ENCODE data around the gene MTERF1. TPM values are rescaled to one million over a fixed set of nuclear protein-coding genes. Genes with fewer than 3 reads are reported as not detected.
"Not testable (repeated sequence)": the region's sequence is repeated elsewhere in the genome, so short reads cannot be mapped to it uniquely, and the experiment has no call there.

MTERF1 gene, protein sequence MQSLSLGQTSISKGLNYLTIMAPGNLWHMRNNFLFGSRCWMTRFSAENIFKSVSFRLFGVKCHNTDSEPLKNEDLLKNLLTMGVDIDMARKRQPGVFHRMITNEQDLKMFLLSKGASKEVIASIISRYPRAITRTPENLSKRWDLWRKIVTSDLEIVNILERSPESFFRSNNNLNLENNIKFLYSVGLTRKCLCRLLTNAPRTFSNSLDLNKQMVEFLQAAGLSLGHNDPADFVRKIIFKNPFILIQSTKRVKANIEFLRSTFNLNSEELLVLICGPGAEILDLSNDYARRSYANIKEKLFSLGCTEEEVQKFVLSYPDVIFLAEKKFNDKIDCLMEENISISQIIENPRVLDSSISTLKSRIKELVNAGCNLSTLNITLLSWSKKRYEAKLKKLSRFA
- 10.1 TPM for total RNA-seq
- long read RNA-seq, transcript MTERF1-201 (3 exons, 1,997 nt) = major isoform, 12 of 17 reads
- long read RNA-seq, partial matches to known transcripts = 0 of 17 reads
- long read RNA-seq, other reads (novel, unspliced or antisense) = 4 of 17 reads

DNA sequence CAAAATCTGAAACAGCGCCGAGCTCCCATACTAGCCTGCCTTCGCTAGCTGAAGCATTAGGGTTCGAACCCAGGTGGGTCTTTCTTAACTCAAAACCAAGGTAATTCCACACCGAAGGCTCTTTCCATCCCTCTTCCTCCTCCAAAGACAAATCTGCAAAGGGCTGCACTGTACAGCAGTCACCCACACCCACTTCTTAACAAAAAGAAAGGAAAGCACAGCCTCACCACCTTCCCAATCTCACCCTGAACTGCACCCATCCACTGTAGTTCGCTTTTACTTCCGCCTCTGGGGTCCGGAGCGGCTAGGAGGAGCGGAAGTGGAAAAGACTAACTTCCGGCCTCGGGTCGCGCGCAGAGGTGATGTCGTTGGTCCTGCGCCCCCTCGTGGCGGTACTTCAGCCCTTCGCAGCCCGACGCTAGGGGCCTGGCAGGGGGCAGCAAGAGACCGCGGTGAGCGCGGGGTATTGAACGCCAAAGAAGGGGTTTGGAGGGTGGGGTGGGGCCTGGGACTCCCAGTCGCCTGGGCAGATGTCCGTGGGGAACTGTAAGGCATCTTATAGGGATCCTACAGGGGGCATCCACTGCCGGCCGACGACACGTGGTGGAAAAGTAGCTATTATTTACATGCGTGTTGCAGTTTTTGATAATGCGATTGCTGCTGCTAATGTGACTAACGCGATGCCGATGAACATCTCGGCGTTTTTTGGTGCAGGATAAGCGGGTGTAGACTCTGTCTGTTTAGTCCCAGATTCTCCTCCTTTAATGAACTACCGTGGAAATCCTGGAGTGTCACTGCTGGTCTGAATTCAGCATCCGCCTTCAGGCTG lies at the start of gene MTERF1:
TSS of gene MTERF1 (minus strand) at position 290 of the 829 bp plus-strand sequence. CDS start 619 bp downstream, outside the sequence.
- ATAC-seq (peak; percentile 100), DNase-seq (peak; percentile 96)
- intact Hi-C loops (cut with micrococcal nuclease) = no loop called here

DNA sequence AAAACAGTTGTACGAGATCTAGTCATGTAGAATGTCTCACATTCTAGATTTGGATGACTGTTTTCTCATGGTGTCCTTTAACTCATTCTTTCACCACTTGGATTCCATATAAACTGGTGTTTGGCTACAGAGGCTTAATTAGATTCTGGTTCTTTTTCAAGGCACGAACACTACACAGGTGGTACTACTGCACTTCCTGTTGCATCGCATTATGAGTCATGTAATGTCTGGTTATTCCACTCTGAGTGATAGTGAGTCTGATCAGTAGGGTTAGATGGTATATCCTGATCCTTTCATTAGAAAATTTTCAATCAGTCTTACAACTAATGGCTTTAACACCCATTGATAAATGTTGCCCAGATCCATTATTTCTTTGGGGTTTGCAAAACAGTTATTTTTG lies 49.0 kb upstream of the MTERF1 start:
- ATAC-seq (no peak), DNase-seq (no peak)
- intact Hi-C loops (cut with micrococcal nuclease) = no loop called here

DNA sequence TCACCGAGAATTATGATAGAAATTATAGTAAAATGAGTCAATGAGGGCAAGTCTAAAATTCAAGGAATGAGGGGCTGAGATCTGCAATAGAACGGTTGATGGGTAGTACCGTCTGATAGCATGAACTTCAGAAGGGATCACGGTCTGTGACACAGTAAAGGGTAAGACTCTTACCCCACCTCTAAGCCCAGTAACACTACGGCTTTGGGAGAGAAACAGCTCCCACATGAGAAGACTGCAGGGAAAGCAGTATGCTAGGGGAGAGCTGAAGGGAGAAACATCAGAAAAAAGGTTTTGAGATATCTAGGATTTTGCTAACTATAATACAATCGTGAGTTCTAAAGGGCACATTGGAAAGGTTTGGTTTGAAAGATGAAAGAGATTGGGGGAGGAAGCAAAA lies 47.4 kb upstream of the MTERF1 start:
- no peak for DNase-seq
- ATAC-seq = no peak
- intact Hi-C loops (cut with micrococcal nuclease) = no loop called here

DNA sequence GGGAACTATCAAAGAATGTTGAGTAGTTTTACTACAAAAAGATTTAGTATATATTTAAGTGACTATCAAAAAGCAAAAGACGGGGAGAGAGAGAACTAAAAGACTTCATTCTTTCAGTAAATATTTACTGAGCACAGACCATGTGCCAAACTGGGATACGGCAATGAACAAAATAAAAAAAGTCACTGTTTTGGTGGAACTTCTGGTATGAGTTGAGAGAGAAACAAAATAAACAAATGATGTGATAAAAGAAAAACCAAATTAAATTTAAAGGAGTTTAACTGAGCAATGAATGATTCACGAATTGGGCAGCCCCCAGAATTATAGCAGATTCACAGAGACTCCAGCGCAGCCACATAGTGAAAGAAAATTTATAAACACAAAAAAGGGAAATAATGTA lies 42.4 kb upstream of the MTERF1 start:
- intact Hi-C loops (cut with micrococcal nuclease) = no loop called here
- no peak for DNase-seq
- ATAC-seq = no peak

DNA sequence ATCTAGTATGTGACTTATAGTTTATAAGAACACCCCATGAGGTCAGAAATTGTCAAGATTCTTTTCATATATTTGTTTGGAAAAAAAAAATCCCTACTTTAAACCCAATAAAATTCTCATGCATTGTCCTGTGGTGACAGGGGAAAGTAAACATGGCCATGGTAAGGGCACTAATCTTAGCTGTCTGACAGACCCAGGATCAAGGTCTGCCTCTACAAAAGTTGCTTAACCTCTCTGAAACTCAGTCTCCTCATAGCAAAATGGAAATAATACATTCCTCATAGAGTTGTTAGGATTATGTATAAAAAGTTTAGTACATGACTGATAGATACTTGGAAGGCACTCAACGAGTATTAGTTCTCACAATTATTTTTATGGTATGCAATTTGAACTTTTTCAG lies 37.9 kb upstream of the MTERF1 start:
- intact Hi-C loops (cut with micrococcal nuclease) = no loop called here
- ATAC-seq (no peak), DNase-seq (no peak)

DNA sequence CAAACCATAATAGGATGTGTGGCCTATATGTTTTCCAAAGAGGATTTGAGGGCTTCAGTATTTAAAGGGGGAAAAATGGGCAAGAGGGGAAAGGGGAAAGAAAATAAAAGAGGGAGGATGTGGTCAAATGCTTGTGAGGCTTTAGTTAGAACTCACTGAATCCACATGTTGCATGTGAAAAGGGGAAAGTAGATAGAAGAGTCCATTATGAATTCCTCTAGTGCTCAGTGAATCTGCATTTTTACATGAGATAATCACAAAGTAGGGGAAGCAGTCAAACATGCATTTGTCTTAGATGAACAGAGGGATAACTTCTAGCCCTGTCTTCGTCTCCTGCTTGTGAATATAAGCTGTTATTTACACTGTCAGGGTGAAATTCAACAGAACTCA lies 35.5 kb upstream of the MTERF1 start:
- DNase-seq (no peak), ATAC-seq (no peak)
- intact Hi-C loops (cut with micrococcal nuclease) = no loop called here

DNA sequence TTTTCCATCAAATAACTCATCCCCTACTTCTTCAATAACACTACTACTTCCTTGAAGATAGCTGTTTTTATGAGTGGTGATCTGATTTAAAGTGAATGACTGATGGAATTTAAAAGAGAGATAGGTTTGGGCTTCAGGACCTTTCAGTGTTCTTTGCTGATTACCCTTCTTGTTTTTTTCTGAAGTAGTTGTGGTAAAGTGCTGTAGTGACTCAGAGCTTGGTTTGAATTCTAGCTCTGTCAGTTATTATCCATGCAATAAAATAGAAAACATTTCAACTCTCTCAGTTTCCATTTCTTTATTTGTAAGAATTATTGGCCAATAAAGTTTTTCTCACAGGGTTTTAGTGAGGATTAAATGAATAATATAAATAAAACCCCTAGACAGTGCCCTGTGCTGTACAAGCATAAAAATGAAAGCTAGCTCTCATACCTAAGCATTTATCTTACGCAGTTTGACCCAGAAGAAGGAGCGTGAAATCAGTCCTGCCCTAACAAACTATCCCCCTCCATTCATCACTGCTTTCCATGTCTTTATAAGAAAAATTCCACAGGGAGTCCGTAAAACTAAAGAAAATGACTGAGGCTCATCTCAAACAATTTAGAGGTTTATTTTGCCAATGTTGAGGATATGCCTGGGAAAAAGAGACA lies 35.0 kb upstream of the MTERF1 start:
- ATAC-seq = no peak

DNA sequence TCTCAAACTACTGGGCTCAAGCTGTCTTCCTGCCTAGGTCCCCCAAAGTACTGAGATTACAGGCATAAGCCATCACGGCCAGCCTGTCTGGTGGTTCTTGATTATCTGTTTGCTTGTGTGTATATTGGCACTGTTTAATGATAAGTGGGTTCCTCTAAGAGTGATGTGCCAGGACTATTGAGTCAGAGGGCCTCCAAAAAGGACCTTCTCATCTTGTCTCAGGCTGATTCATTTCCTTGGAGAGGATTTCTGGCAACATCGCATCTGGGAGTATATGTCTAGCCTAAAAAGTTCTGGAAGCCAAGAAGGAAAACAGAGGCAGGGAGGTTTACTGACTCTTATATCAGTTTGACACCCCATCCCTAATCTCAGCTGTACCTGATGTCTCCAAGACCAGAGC lies 33.1 kb upstream of the MTERF1 start:
- intact Hi-C loops (cut with micrococcal nuclease) = no loop called here
- DNase-seq (no peak), ATAC-seq (no peak)

More for the DNA sequence above, 35.0 kb upstream of the MTERF1 start:
- intact Hi-C loops (cut with micrococcal nuclease) = no loop called here
- DNase-seq = no peak

DNA sequence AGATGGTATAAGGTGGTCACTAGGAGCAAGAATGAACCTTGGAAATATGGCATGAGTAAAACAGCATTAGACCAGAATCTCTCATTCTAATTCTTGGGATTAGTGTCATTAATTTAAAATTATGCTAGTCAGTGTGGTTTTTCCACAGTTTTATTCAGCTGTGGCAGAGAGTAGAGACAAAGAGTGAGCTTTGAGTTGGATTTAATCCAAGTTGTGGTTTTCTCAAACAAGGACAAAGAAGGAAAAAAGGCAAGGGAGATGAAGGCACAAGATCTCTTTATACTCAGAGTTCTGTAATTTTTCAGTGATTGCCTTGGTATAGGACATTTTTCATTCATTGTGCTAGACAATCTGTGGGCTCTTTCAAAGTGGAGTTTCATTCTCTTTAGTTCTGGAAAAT lies 32.0 kb upstream of the MTERF1 start:
- intact Hi-C loops (cut with micrococcal nuclease) = no loop called here
- no peak for DNase-seq
- no peak for ATAC-seq

DNA sequence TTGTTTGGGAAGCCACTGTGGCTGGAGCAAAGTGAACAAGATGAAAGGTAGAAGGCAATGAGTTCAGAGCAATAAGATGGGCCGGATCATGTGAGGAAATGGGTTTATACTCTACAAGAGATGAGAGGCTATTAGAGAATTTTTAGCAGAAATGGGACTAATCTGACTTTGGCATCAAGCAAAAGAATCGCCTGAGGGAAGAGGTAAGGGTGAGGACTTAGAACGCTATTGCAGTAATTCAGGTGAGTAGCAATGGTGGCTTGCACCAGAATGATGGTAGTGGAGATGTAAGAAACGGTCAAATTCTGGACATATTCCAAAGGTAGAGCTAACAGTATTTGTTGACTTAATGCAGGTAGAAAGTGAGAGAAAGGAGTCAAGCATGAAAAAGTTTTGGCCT lies 30.6 kb upstream of the MTERF1 start:
- intact Hi-C loops (cut with micrococcal nuclease) = no loop called here
- ATAC-seq (no peak), DNase-seq (no peak)

DNA sequence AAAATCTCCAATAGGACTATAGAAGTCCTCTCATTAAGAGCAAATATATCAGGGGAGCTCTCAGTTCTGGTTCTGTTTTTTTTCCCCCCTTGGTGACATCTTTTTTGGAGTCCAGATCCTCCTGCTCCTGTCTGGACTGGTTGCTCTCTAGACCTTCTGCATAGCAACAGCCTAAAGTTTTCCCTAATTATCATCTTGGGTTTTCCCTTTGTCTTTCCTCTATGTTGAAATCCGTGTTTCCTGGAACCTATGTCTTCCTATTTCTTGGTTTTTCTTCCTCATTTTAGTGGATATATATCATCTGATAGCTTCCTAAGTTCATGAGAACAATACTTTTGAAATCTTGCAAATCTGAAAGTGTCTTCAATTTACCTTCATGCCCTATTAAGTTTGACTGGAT lies 29.7 kb upstream of the MTERF1 start:
- intact Hi-C loops (cut with micrococcal nuclease) = no loop called here
- no peak for DNase-seq
- no peak for ATAC-seq

DNA sequence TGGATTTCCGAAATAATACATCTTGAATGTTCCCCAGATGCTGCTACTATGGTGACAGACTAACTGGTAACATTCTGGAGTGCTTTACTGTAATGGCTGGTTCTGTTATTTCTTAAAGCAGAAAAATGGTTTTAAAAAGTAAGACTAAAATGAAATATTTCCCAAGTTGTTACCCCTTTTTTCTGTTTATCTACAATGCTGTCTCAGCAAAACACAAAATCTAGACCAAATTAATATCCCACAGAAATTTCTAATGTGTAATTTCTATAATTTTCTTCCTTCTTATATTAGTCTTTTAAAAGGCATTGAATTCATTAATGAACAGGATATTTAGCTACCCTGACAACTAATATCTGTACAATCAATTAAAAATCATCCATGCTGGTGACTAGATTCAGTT lies 19.1 kb upstream of the MTERF1 start:
- intact Hi-C loops (cut with micrococcal nuclease) = no loop called here
- ATAC-seq (no peak), DNase-seq (no peak)

DNA sequence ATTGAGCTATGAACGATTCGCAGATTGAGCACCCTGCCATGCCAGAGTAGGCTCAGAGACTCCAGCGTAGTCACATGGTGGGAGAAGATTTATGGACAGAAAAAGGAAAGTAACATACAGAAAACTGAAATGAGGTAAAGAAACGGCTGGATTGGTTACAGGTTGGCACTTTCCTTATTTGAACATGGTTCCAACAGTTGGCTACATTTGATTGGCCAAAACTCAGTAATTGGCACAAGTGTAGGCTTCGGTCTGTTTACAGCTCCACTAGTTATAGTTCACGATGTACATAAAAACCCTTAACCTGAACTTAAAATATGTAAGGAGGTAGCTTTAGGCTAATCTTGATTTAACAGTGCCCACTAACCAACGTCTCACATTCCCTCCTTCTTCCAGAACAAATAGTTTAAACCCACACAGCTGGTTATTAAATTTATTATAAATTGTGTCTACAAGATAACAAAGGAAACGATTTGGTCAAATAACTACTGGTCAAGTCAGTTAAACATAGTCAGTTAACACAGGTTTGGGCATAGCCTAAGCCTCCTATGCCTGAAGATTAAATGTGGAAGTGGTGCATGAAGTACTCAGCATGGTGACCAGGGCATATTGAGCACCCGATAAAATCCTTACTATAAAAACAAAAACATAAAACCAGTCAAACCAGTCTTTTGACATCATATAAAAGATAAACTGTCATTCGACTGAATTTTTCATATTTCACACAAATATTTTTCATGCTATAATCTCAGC lies 17.9 kb upstream of the MTERF1 start:
- ATAC-seq = no peak
- intact Hi-C loops (cut with micrococcal nuclease) = no loop called here

DNA sequence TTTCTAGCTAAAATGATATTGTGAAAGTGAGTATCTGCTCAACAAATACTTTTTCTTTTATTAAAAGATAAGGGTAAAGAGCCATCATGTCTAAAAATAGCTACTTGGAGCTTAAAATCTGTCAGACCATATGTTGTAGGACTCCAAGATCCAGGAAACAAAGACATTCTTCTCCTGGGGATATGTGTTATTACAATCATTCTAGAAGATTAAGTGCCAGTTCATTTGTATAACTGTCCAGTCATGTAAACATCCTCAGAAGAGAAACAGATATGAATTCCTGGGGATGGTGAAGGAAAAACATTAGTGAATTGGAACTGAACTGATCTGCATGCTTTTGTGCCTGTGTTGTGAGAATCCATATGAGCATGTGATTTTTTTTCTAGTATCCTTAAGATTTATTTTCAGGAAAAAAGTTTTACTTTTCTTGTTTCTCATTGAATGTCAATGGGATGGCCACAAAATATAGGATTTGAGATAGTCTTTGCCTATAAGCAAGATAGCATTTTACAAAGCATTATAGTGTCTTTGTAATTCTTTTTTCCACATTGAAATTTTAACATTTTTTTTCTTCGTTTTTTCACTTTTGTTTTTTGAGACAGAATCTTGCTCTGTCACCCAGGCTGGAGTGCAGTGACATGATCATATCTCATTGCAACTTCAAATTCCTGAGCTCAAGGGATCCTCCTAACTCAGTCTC lies 14.4 kb upstream of the MTERF1 start:
- intact Hi-C loops (cut with micrococcal nuclease) = no loop called here
- no peak for ATAC-seq

More for the DNA sequence above, 17.9 kb upstream of the MTERF1 start:
- DNase-seq = no peak

DNA sequence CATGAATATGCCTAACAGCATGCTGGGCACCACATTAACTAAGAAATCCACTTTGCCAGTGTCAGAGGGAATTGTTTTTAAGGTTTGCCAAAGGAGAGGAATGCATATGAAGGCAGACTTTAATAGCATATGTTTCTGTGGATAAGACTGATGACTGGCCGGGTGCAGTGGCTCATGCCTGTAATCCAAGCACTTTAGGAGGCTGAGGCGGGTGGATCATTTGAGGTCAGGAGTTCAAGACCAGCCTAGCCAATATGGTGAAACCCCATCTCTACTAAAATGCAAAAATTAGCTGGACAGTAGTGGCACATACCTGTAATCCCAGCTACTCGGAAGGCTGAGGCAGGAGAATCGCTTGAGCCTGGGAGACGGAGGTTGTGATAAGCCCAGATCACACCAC lies 13.2 kb upstream of the MTERF1 start:
- intact Hi-C loops (cut with micrococcal nuclease); DNase-seq; ATAC-seq: not testable (repeated sequence)

More for the DNA sequence above, 14.4 kb upstream of the MTERF1 start:
- DNase-seq = no peak

DNA sequence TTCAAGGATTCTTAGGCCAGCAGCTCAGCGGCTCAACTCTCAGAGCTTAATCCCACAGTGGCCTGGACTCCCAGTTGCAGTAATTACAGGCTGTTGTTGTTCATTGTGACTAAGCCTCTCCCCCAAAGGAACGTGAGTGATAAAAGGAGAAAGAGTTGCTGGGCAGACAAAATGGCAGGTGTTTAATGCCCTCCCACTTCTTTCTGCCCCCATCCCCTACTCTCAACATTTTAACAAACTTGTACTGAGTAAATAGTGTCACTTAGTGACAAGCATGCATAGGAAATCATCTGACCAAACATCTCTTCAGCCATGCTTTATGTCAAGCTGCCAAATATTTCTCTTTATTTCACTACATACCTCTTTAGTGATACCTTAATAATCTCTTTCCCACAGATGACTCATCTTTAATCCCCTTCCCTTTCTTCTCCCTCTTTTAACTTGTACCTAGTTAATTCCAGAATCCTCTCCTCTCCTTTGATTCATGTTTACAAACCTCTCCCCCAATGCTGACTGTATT lies 12.4 kb upstream of the MTERF1 start:
- intact Hi-C loops (cut with micrococcal nuclease) = no loop called here
- no peak for ATAC-seq
- DNase-seq = no peak

DNA sequence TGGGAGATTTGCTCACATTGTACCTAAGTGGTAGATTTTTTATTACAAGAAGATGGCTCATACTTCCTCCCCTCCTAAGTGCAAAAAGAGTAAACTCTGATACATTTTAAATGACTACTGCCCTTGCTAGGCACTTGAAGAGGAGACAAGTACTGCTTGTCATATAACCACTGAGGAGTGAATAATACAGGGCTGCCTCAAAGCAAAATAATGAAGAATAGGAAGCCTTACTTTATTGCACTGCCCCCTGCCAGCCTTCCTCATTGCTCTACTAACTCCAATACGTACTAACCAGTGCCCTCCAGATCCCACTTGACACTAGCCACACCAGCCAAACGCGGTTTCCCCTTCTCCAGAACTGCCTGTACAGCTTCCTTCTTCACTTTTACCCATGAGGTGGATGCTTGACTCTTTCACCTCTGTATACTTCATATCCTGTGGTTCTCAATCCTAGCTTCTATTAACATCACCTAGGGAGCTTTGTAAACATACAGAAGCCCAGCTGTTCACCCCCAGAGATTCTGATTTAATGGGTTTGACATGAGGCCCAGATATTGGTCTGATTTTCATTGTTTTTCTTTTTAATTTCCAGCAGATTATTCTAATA lies 11.7 kb upstream of the MTERF1 start:
- intact Hi-C loops (cut with micrococcal nuclease) = no loop called here
- ATAC-seq (no peak), DNase-seq (no peak)
